PFSK-1 (cell line): ENCODE data around the gene CCDC33.

Experiments
- FOXP2 ChIP-seq: optimal IDR thresholded peaks from 2 replicates; pipeline ENCODE3; 2011; ENCODE audit warnings: borderline replicate concordance, control low read depth, inconsistent platforms; ENCODE audit not compliant: insufficient read depth; ENCODE audit errors: extremely low read length, extremely low read depth
- POLR2AphosphoS5 ChIP-seq: IDR thresholded peaks from 2 replicates; pipeline ENCODE4 v1.6.1; 2012; ENCODE audit warnings: low read depth, mild to moderate bottlenecking, control low read depth, low read length, moderate library complexity
- REST ChIP-seq, 2 experiments: IDR thresholded peaks; 2 replicates each; pipeline versions ENCODE4 v1.6.1 to v1.8.0; 2011 to 2012; ENCODE audit warnings: low read depth in 2 of 2, low read length in 2 of 2, control low read depth in 1 of 2, inconsistent platforms in 1 of 2, mild to moderate bottlenecking in 1 of 2, moderate library complexity in 1 of 2; ENCODE audit not compliant: insufficient read depth in 1 of 2
- SIN3A ChIP-seq: IDR thresholded peaks from 2 replicates; pipeline ENCODE4 v1.6.1; 2012; ENCODE audit warnings: mild to moderate bottlenecking, low read length, moderate library complexity, borderline replicate concordance; ENCODE audit not compliant: insufficient read depth
- TAF1 ChIP-seq: IDR thresholded peaks from 2 replicates; pipeline ENCODE4 v1.6.1; 2012; ENCODE audit warnings: low read length, control low read depth, borderline replicate concordance; ENCODE audit not compliant: insufficient read depth

CCDC33 gene

DNA sequence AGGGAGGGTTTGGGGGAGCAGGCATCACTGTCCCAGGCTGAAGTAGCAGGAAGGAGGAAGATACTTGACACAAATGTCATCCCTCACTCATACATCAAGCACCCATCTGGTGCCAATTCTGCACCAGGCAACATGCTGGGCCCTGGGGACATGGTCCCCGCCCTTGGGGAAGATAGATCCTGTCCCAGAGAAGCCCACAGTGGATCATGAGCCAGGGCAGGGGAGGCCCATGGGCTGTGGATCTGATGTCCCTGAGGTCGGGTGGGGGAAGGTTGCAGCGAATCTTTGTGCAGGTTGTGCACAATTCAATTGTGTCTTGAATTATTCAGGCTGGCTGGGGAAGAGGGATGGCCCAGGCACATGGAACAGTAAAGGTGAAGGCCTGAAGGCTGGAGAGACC, 6.4 kb upstream of the CCDC33 start:
- TF ChIP-seq POLR2AphosphoS5 (no peak), TAF1 (no peak), REST (IDR thresholded peaks at IDR 0.05; ENCODE audit: insufficient read depth in 1 of 2, low read depth in 2 of 2, low read length in 2 of 2) (no peak), FOXP2 (no peak), SIN3A (no peak)

DNA sequence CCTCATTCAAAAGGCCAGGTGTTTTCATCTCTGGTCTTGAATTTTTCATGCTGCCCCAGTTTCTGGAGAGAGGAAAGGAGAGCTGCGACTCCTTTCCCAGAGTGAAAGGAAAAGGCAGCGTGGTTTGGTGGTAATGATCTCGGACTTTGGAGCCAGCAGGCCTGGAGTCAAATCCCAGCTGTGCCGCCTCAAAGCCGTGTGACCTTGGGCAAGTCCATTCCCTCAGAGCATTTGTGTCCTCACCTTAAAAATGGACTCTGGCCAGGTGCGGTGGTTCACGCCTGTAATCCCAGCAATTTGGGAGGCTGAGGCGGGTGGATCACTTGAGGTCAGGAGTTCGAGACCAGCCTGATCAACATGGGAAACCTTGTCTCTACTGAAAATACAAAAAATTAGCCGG, 4.7 kb upstream of the CCDC33 start:
- no peak for TF ChIP-seq TAF1
- no peak for TF ChIP-seq SIN3A
- no peak for TF ChIP-seq REST (IDR thresholded peaks at IDR 0.05; ENCODE audit: insufficient read depth in 1 of 2, low read depth in 2 of 2, low read length in 2 of 2)
- TF ChIP-seq POLR2AphosphoS5 = no peak
- no peak for TF ChIP-seq FOXP2

- TF ChIP-seq TAF1 (no peak), SIN3A (no peak), REST (IDR thresholded peaks at IDR 0.05; ENCODE audit: insufficient read depth in 1 of 2, low read depth in 2 of 2, low read length in 2 of 2) (no peak), FOXP2 (no peak), POLR2AphosphoS5 (no peak)
Observed at GRCh38 chr15:74233373-74233772, 2.8 kb upstream of the CCDC33 start.

GRCh38 chr15:74233851-74234597, 2.1 kb upstream of the CCDC33 start:
- TF ChIP-seq TAF1 (no peak), REST (IDR thresholded peaks at IDR 0.05; ENCODE audit: insufficient read depth in 1 of 2, low read depth in 2 of 2, low read length in 2 of 2) (no peak), SIN3A (no peak), FOXP2 (no peak), POLR2AphosphoS5 (no peak)

DNA sequence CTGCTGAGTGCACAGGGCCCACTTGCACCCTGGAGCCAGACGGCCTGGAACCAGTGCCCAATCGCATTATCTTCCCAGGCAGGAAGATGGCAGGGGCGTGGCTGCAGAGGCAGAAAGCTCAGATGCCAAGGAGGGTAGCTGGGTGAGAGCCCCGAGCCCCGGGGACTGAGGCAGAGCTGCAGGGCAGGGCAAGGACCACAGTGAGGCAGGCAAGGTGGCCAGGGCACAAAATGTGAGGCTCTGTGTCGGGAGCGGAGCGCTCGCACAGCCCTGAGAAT, 1.6 kb upstream of the CCDC33 start:
- TF ChIP-seq SIN3A (no peak), FOXP2 (no peak), TAF1 (no peak), POLR2AphosphoS5 (no peak), REST (IDR thresholded peaks at IDR 0.05; ENCODE audit: insufficient read depth in 1 of 2, low read depth in 2 of 2, low read length in 2 of 2) (no peak)
